Uterus (tissue), 2 donors: Measurements from ENCODE around the gene IRF8.

Experiments
- CTCF ChIP-seq, 4 experiments: fragments of 200-600 bp in 2 of 4; fragments of 450-650 bp in 2 of 4; sonication (generic) in 2 of 4; IDR thresholded peaks; one replicate each; pipeline ENCODE4 v1.5.1; 2016 to 2019; ENCODE audit warnings: antibody characterized with exemption in 4 of 4, mild to moderate bottlenecking in 2 of 4, moderate library complexity in 1 of 4
- POLR2A ChIP-seq, 2 donors: fragments of 450-650 bp; IDR thresholded peaks; one replicate each; pipeline ENCODE4 v1.6.1; 2016; ENCODE audit warnings: antibody characterized with exemption in 2 of 2, mild to moderate bottlenecking in 1 of 2, moderate library complexity in 1 of 2

DNA sequence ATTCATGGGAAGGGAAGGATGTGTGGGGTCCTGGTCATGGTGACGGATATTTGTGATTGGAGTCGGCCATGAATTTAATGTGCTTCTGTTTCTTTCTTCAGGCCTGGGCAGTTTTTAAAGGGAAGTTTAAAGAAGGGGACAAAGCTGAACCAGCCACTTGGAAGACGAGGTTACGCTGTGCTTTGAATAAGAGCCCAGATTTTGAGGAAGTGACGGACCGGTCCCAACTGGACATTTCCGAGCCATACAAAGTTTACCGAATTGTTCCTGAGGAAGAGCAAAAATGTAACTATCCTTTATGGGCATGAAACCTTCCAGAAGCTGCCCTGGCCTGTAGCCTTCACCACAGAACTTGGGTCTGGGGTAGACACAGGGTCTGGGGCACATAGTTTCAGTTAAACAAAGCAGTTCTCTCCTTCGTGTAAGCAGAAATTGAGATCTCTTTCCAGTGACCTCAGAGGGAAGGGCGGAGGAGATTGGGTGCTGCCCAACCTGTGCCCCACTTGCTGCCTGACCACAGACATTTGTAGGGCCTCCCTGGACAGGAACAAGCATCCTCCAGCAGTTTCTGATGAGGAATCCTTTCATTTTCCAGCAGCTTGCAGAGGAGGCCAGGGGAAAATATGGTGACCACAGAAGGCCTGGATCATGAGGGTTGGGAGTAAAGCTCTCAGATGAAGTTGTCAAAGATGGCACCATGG is 10.1 kb downstream of the IRF8 start:
- TF ChIP-seq CTCF (IDR thresholded peaks at IDR 0.05) (no peak), POLR2A (IDR thresholded peaks at IDR 0.05) (no peak)
